ENCODE data around the gene PGAP6.
"Not testable (repeated sequence)": the region's sequence is repeated elsewhere in the genome, so short reads cannot be mapped to it uniquely, and the experiment has no call there.

PGAP6 gene

GRCh38 chr16:381789-382717 is at the start of gene PGAP6:
PGAP6 (minus strand) TSS chr16:381978; CDS start chr16:381821, 157 bp downstream.
- no peak for DNase-seq

- no peak for DNase-seq
Observed at GRCh38 chr16:430904-431303, 49.1 kb upstream of the PGAP6 start.

- DNase-seq, result no peak
Observed at GRCh38 chr16:427250-427649, 45.5 kb upstream of the PGAP6 start.

GRCh38 chr16:426906-427249 is 45.1 kb upstream of the PGAP6 start:
- no peak for DNase-seq

DNA sequence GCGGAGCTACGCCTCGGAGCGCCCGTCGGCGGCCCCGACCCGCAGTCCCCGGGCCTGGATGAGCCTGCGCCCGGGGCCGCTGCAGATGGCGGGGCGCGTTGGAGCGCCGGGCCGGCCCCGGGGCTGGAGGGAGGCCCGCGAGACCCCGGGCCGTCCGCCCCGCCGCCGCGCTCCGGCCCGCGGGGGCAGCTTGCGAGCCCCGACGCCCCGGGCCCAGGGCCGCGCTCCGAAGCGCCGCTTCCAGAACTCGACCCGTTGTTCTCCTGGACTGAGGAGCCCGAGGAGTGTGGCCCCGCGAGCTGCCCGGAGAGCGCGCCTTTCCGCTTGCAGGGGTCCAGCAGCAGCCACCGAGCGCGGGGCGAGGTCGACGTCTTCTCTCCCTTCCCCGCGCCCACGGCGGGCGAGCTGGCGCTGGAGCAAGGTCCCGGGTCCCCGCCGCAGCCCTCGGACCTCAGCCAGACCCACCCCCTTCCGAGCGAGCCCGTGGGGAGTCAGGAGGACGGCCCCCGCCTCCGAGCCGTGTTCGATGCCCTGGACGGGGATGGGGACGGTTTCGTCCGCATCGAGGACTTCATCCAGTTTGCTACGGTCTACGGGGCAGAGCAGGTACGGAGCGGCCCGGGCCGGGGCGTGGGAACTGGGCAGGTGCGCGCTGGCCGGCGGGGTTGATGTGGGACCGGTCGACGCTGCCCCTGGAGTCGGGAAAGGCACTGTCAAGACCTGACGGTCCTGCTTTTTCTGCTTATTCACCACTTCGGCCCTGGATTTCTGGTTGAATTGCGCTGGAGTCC is 44.5 kb upstream of the PGAP6 start:
- DNase-seq, result no peak

DNA sequence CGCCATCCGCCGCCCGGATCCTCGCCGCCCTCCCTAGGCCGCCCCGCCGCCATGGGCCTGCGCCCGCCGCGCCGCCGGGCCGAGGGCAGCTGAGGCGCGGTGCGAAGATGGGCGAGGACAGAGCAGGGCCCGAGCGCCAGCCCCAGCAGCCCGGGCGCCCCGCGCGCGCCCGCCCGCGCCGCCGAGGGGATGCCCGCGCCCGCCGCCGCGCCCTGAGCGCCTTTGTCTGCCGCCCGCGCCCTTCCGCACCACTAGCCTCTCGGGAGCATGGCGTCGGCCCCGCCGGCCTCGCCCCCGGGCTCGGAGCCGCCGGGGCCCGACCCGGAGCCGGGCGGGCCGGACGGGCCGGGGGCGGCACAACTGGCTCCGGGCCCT is 43.9 kb upstream of the PGAP6 start:
- no peak for DNase-seq

DNA sequence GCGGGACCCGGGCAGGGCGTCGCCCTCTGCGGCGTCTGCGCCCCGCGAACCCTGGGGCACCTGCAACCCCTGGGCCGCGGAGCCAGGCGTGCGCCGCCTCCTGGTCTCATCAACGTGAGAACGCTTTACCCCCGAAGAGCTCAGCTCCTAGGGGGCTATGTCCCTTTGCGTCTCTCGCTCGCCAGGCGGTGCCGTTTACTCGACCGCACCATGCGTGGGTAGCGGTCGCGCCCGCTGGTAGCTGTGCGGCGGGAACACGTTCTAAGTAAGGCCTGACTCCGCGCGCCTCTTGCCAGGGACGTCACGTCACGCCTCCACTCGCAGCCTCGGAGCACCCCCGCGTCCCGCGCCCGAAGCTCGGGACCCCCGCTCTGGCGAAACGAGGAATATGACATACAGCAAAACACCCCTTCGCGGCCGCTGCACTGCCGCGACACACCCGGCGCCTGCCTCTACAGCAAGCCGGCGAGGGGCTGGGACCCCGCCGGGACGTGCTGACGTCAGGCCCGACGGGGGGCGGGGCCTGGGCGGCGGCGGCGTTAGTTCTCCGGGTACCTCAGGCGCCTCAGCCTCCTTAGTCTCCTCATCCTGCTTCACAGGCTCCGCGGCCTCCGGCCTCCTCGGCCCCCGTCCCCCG is 43.4 kb upstream of the PGAP6 start, which contains the start of gene RAB11FIP3:
RAB11FIP3 (plus strand) TSS at position 568 of the 637 bp plus-strand sequence. CDS start 358 bp downstream, outside the sequence.
- DNase-seq, result peak; percentile 64

DNA sequence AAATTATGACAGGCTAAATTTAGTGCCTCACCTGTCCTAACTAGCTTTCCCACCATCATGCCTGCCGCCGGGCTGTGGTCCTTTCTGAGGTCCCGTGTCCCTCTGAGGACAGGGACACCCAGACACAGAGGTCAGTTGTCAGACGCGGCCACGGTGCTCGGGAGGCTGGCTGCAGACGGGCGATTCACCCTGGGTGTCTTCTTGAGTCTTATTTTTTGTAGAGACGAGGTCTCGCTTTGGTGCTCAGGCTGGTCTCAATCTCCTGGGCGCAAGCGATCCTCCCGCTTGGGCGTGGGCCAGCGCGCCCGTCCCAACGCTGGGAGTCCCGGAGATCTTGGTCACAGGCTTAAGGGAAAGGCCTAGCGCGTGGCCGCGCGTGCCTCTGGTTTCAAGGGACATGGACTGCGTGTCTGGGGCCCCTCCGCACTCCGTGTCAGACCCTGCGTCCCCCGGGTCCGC is 42.9 kb upstream of the PGAP6 start:
- DNase-seq, result no peak

GRCh38 chr16:424033-424622 is 42.4 kb upstream of the PGAP6 start:
- DNase-seq, result peak; percentile 24

GRCh38 chr16:422179-422578 is 40.4 kb upstream of the PGAP6 start:
- not testable (repeated sequence) for DNase-seq

- not testable (repeated sequence) for DNase-seq
Observed at GRCh38 chr16:415170-415498, 33.4 kb upstream of the PGAP6 start.

DNA sequence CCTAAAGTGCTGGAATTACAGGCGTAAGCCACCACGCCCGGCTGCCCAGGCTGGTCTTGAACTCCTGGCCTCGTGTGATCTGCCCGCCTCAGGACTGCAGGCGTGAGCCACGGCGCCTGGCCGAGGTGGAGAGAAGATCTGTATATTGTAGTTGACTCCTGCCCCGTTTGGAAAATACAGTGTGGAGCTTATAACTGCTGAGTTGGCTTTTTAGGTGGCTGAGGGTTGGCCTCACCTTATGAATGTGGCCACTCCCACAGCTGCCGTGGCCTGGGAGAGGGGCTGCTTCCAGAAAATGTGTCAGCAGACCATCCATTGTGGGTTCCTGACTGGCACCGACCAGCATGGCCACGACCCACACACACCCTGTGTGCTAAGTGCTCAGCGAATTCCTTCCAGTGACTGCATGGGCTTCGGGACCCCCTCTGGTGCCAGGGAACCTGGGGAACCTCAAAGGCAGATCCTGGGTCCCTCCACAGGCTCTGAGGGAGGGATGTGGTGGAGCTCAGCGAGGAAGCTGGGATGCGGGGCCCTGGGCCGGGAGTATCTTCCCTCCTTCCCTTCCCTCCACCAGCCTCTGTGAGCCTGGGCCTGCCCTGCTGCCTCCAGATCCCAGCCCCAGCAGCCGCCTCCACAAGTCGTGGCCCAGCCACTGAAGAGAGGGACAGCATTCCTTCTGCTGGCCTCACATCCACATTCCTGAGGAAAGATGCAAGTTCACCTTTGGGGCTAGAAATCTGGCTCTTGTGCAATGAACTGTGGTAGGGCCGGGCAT is 32.8 kb upstream of the PGAP6 start:
- no peak for DNase-seq

DNA sequence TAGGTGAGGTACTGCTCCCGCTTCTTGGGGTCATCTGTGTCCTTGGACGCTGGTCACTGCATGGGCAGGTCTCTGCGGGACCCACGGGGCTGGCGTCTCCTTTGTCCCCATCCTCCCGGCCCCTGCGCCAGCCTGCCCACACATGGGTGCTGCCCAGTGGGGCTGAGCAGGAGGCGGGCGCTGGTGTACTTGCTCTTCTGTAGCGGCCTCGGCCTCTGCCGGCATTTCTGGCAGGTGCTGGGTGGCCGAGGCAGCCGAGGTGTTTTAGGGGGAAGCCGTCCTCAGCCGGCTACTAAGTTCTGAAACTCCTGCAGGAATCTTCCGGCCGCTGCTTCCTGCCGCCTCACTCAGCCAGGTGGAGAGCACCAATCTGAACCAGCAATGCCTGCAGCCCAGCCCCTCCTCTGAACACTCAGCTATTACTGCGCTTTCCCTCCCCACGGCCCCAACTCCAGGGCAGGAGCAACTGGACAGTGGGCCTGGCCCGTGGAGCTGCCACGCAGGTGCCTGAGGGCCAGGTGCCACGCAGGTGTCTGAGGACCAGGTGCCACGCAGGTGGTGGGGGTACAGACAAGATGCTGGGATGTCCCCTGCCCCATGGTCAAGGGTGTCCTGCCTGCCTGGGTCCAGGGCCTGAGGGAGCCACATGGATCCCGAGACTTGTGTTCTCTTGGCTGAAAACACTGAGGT is 29.9 kb upstream of the PGAP6 start:
- no peak for DNase-seq

GRCh38 chr16:410516-411178 is 28.9 kb upstream of the PGAP6 start:
- no peak for DNase-seq

DNA sequence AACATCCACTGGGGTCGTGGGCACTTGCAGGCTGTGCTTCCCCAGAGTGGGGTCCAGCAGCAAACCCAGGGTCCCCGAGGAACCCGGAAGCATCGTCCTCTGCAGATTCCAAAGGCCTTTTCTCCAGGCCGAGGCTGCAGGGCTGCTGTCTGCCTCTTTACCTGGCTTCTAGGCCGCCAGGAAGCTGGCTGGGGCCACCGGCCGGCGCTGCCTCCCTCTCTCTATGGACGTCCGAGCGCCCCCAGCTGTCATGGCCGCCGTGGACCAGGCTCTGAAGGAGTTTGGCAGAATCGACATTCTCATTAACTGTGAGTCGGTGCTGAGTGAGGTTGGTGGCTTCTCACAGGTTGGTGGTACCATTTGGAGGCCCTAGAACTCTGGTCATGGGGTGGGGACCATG is 25.5 kb upstream of the PGAP6 start:
- no peak for DNase-seq

GRCh38 chr16:405548-406506 is 24.0 kb upstream of the PGAP6 start:
- no peak for DNase-seq

- no peak for DNase-seq
Observed at GRCh38 chr16:404971-405486, 23.3 kb upstream of the PGAP6 start.

DNA sequence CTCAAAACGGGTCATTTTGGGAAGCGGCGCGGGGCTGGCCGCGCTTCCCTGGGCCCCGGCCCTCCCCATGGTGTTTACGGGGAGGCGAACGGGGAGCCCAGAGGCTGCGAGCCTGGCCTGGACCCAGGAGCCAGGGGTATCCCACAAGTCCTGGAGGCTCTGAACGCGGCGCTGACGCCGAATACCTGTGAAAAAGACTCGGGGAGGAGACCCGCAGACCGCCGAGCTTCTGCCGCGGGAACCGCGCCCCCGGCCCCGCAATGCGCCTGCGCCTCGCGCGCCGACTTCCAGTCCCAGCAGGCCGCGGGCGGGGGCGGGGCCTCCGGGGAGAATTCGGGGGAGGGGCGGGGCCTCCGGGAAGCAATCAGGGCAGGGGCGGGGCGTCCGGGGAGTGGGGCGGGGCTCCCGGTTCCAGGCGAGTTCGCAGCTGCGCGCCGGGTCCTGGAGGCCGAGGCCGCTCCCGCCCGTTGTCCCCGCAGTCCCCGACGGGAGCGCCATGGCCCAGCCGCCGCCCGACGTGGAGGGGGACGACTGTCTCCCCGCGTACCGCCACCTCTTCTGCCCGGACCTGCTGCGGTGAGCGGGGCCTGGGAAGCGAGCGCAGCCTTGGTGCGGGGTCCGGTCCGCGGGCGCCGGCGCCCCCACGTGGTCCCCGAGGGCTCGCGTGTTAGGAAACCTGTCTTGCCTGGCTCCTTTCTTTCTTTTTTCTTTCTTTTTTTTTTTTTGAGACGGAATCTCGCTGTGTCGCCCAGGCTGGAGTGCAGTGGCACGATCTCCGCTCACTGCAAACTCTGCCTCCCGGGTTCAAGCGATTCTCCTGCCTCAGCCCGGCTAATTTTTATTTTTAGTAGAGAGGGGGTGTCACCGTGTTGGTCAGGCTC is 19.9 kb upstream of the PGAP6 start, which contains the start of gene DECR2:
DECR2 (plus strand) TSS at position 418 of the 881 bp plus-strand sequence; CDS start at position 497, 79 bp downstream.
- DNase-seq, result peak; percentile 60
